GM23338 (cell line): Measurements from ENCODE around the gene CARMIL1.

Experiments
- CTCF ChIP-seq, 2 experiments: fragments of 200-600 bp in 1 of 2; sonication (generic) in 1 of 2; conservative IDR thresholded peaks; 2 replicates each; pipeline versions ENCODE4 v1.5.1 to v1.6.1; 2016 to 2017; ENCODE audit warnings: antibody characterized with exemption in 2 of 2, low read depth in 2 of 2, mild to moderate bottlenecking in 2 of 2, moderate library complexity in 1 of 2
- ETS1 ChIP-seq: IDR thresholded peaks from 2 replicates; pipeline ENCODE4 v1.6.1; 2016; ENCODE audit warnings: antibody characterized with exemption
- EZH2 ChIP-seq: fragments of 200-600 bp; sonication (generic); IDR thresholded peaks from one replicate; pipeline ENCODE4 v1.8.0; 2017; ENCODE audit warnings: antibody characterized with exemption, mild to moderate bottlenecking, low read depth; ENCODE audit not compliant: unreplicated experiment
- EZH2phosphoT487 ChIP-seq: fragments of 200-600 bp; sonication (generic); IDR thresholded peaks from one replicate; pipeline ENCODE4 v1.8.1; 2018; ENCODE audit warnings: antibody characterized with exemption; ENCODE audit not compliant: unreplicated experiment
- JUNB ChIP-seq: IDR thresholded peaks from one replicate; pipeline ENCODE4 v1.6.1; 2016; ENCODE audit warnings: antibody characterized with exemption; ENCODE audit not compliant: unreplicated experiment
- POLR2AphosphoS5 ChIP-seq: IDR thresholded peaks from 2 replicates; pipeline ENCODE4 v1.6.1; 2016; ENCODE audit warnings: antibody characterized with exemption, low read depth
- ZNF114 ChIP-seq: fragments of 250-450 bp; sonication (Bioruptor Pico); IDR thresholded peaks from 2 replicates; pipeline ENCODE4 v1.5.0; 2020; ENCODE audit warnings: mild to moderate bottlenecking, moderate library complexity
- ZNF331 ChIP-seq: fragments of 250-450 bp; sonication (Bioruptor Pico); IDR thresholded peaks from 2 replicates; pipeline ENCODE4 v1.5.0; 2020; ENCODE audit warnings: low read depth, mild to moderate bottlenecking, moderate library complexity

GRCh38 chr6:25473447-25473846, 194.3 kb downstream of the CARMIL1 start:
- no peak for TF ChIP-seq EZH2
- no peak for TF ChIP-seq CTCF (conservative IDR thresholded peaks at IDR 0.05; ENCODE audit: low read depth in 2 of 2)
- no peak for TF ChIP-seq JUNB
- TF ChIP-seq ZNF114 (CRISPR knock-in tag) = no peak
- no peak for TF ChIP-seq EZH2phosphoT487
- no peak for TF ChIP-seq ETS1
- TF ChIP-seq POLR2AphosphoS5 = no peak
- no peak for TF ChIP-seq ZNF331 (CRISPR knock-in tag)
